Heart right ventricle (tissue), 16 donors: Measurements from ENCODE around the gene IGF1R. TPM values are rescaled to one million over a fixed set of nuclear protein-coding genes. Genes with fewer than 3 reads are reported as not detected.

Source experiments
- ATAC-seq, 8 donors: fragments of 200-7000 bp; cut with Tn5 transposase; one replicate each; pipeline ENCODE4 v1.9.1; 2020; ENCODE audit warnings: mild to moderate bottlenecking in 8 of 8, moderate library complexity in 8 of 8, moderate number of reproducible peaks in 1 of 8
- DNase-seq, 2 donors: peaks; one replicate each; pipeline ENCODE4 v3.0.0-alpha.2; 2020
- H3K27ac ChIP-seq, 10 donors: fragments of 200-600 bp; sonication (generic) in 2 of 10; one replicate each; pipeline versions ENCODE4 v1.5.0 to v1.8.0; 2020 to 2022; ENCODE audit warnings: mild to moderate bottlenecking in 3 of 10
- H3K27me3 ChIP-seq, 7 donors: fragments of 200-600 bp; one replicate each; pipeline ENCODE4 v1.8.0; 2021 to 2022; ENCODE audit warnings: mild to moderate bottlenecking in 2 of 7
- H3K36me3 ChIP-seq, 9 donors: fragments of 200-600 bp; sonication (generic) in 1 of 9; one replicate each; pipeline versions ENCODE4 v1.5.0 to v1.8.0; 2020 to 2022; ENCODE audit warnings: mild to moderate bottlenecking in 2 of 9
- H3K4me1 ChIP-seq, 9 donors: fragments of 200-600 bp; sonication (generic) in 1 of 9; one replicate each; pipeline versions ENCODE4 v1.5.0 to v1.8.0; 2020 to 2022; ENCODE audit warnings: mild to moderate bottlenecking in 4 of 9
- H3K4me3 ChIP-seq, 10 donors: fragments of 200-600 bp; sonication (generic) in 2 of 10; one replicate each; pipeline versions ENCODE4 v1.5.0 to v1.8.0; 2020 to 2022; ENCODE audit warnings: mild to moderate bottlenecking in 7 of 10, moderate library complexity in 2 of 10
- H3K9me3 ChIP-seq, 11 donors: fragments of 200-600 bp in 10 of 11; sonication (generic) in 2 of 11; one replicate each; pipeline versions ENCODE4 v1.5.0 to v1.8.0; 2013 to 2022; ENCODE audit warnings: mild to moderate bottlenecking in 2 of 11, control low read depth in 1 of 11, moderate library complexity in 1 of 11
- WGBS, 2 donors: extraction: QIAGEN DNeasy Blood & Tissue Kit; methylation state at CpG; one replicate each; pipeline ENCODE4 v1.1.7; 2013; ENCODE audit warnings: inconsistent platforms in 1 of 2; 5-methylcytosine and 5-hydroxymethylcytosine counted together
- intact Hi-C, 10 donors: fragments of 100-400 bp; cut with DNase I; formaldehyde crosslinking; loops; one replicate each; pipeline versions ENCODE4 v1.11.1 to v1.14.2; 2022
- polyA plus RNA-seq, 2 donors: library from polyadenylated mRNA; stranded (reverse); fragments of 200-250 nt; gene quantifications; one replicate each; pipeline ENCODE4 v1.2.3, GENCODE V29; 2013
- total RNA-seq, 10 donors: library from RNA; stranded (reverse); fragmentation: NEBNext Ultra II Directional in 3 of 10; extraction: Animal tissue kit (Norgen Biotek cat#: 25700) in 3 of 10; gene quantifications; one replicate each; pipeline versions ENCODE4 v1.2.1 to v1.2.4, GENCODE V29; 2021 to 2023
- TF ChIP-seq, protein P1 (sequence below), 9 donors: fragments of 200-600 bp; sonication (generic) in 2 of 9; IDR thresholded peaks; one replicate each; pipeline versions ENCODE4 v1.5.0 to v1.8.0; 2021 to 2022; ENCODE audit warnings: antibody characterized with exemption in 9 of 9, mild to moderate bottlenecking in 5 of 9, moderate library complexity in 1 of 9
- donor health status: Arrhythmogenic right ventricular cardiomyopathy.
- donor health status: ischemic (EF 13 %, LVEDD 7.1; RV severe dilation, severe dysfunction).
- donor health status: healthy with polysubstance abuse.
- donor health status: DM: no; HTN: yes; CAD: no.
- donor health status: DM: no; HTN: no; CAD: no.
- donor health status: ischemic (EF 25% LVEDD 6.9; RV normal size, moderate dysfunction).
- donor health status: ischemic (EF 25% LVEDD 5.7; RV mildly dilated, moderate dysfunction).
- donor health status: healthy.
- donor health status: DM: yes; HTN: yes; CAD: no.
- donor health status: Ischemic cardiomyopathy.
- donor health status: ischemic (EF 35%, LVEDD 5.7; RV mildly dilated, moderate dysfunction).
- donor health status: nonischemic (EF 11% LVEDD 7.7; RV severe dilation, severe dysfunction).
- donor health status: DM: yes; HTN: yes; CAD: no.
- donor health status: PGD.
- donor health status: ischemic (EF 29% LVEDD 5.4; RV normal size, mild dysfunction).
- donor health status: nonischemic (EF 23%, LVEDD 6.1; RV moderate dilation, normal function).

IGF1R gene
- total and polyA plus RNA-seq, 12 donors = 3.4 to 88.2 (median 45.9) TPM

DNA sequence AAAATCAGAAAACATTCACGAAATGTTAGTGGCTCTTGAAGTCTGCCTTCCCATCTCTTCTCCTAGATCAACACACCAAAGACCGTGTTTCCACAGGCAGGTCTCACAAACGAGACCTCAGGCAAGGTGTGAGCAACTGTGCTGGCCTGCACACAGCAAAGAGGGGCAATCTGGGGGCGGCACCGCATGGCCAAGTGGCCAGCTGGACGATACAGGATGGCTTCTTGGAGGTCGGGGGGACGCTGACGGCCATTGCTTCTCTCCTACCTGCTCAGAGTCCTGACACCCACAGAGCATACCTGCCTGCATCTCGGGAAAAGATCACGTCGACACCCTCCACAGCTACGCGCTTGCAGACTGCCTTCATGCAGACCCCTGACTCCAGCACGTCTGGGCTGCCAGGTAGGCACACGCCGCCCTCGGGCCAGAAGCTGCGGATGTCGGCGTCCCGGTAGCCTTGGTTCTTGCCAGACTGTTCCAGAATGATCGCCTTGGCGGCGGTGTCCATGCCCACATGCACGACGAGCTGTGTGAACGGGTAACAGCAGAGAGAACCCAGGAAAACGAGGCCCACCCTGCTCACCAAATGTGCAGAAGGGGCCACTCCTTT lies 320.9 kb downstream of the IGF1R start:
- H3K9me3 ChIP-seq = no peaks in the 10 kb centered on the region

DNA sequence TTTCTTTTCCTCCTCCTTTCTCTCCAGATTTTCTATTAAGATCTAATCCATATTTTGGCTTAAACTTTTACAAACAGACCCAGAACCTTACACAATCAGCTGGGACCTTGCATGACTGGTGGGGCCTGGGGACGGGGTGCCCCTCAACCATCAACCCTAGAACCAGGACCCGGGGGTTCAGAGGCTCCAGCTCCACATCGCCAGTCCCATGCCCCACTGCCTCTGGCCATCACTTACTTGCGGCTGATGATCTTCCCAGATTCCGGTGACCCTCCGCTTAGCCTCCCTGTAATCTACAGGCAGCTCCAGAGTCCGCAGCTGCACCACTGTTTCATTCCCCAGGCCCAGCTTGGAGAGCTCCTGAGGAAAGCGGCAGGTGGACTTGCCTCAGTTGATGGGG lies 322.5 kb downstream of the IGF1R start:
- Histone ChIP-seq H3K4me1 (peaks cover 0 to 8% (median 0%) of the 10 kb centered on the region in 9 donors), H3K27ac (no peak overlapping the region), H3K9me3 (no peaks in the 10 kb centered on the region), H3K27me3 (no peaks in the 10 kb centered on the region), H3K4me3 (no peak overlapping the region), H3K36me3 (no peaks in the 10 kb centered on the region)
- intact Hi-C loops = no loop called here
- ATAC-seq (no peak), DNase-seq (no peak)
- WGBS, 2 donors = 96 to 97% methylated on average over 8 of the region's 8 CpGs
- TF ChIP-seq, protein P1, sequence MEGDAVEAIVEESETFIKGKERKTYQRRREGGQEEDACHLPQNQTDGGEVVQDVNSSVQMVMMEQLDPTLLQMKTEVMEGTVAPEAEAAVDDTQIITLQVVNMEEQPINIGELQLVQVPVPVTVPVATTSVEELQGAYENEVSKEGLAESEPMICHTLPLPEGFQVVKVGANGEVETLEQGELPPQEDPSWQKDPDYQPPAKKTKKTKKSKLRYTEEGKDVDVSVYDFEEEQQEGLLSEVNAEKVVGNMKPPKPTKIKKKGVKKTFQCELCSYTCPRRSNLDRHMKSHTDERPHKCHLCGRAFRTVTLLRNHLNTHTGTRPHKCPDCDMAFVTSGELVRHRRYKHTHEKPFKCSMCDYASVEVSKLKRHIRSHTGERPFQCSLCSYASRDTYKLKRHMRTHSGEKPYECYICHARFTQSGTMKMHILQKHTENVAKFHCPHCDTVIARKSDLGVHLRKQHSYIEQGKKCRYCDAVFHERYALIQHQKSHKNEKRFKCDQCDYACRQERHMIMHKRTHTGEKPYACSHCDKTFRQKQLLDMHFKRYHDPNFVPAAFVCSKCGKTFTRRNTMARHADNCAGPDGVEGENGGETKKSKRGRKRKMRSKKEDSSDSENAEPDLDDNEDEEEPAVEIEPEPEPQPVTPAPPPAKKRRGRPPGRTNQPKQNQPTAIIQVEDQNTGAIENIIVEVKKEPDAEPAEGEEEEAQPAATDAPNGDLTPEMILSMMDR (IDR thresholded peaks at IDR 0.05) = no peak

More for the DNA sequence above, 320.9 kb downstream of the IGF1R start:
- Histone ChIP-seq H3K27me3 (no peaks in the 10 kb centered on the region), H3K27ac (no peak overlapping the region), H3K36me3 (no peaks in the 10 kb centered on the region), H3K4me1 (peaks cover 0 to 8% (median 0%) of the 10 kb centered on the region in 9 donors), H3K4me3 (no peak overlapping the region)
- DNase-seq (no peak), ATAC-seq (peak in 1 of 8 donors; percentile 26)
- intact Hi-C loops = no loop called here
- WGBS, 2 donors = 93 to 95% methylated on average over 29 of the region's 29 CpGs
- TF ChIP-seq, protein P1 (IDR thresholded peaks at IDR 0.05) = no peak

DNA sequence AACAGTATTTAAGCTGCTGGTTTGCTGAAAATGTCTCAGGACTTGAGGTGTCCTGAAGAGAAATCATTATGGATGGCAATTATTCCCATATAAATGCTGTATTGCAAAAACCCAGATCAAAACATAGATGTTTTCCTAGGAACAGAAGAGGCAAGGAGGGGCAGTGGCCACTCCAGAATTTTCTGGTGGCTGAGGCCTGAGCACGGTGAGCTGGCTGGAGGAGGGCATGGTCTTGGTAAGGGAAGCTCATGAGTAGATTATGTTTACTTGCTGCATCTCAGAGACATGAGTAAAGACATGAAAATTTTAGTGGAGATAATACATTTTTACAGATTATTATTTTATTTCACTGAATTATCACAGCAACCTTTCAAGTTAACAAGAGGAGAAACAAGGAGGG lies 328.2 kb downstream of the IGF1R start:
- ATAC-seq (no peak), DNase-seq (no peak)
- 90 to 92% methylated on average over 1 of the region's 1 CpG for WGBS, 2 donors
- no peaks in the 10 kb centered on the region for H3K36me3 ChIP-seq
- no peaks in the 10 kb centered on the region for H3K27me3 ChIP-seq
- TF ChIP-seq, protein P1 (IDR thresholded peaks at IDR 0.05) = no peak
- H3K9me3 ChIP-seq = peaks cover 0 to 12% (median 0%) of the 10 kb centered on the region in 11 donors
- intact Hi-C loops = no loop called here
- H3K4me3 ChIP-seq = no peak overlapping the region
- H3K4me1 ChIP-seq = peaks cover 0 to 14% (median 0%) of the 10 kb centered on the region in 9 donors
- H3K27ac ChIP-seq = no peak overlapping the region

DNA sequence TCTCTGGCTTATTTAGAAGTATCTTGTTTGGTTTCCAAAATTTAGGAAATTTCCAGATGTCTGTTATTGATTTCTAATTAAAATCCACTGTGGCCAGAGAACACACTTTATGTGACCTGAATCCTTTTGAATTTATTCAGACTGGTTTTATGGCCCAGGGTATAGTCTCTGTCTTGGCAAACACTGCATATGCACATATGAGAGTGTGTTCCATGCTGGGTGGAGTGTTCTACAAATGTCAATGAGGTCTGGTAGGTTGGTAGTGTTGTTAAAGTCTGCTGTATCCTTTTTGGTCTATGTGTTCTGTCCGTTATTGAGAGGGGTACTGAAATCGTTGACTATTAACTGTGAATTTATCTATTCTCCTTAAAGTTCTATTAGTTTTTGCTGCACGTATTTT lies 329.1 kb downstream of the IGF1R start:
- TF ChIP-seq, protein P1 (IDR thresholded peaks at IDR 0.05) = no peak
- DNase-seq (no peak), ATAC-seq (no peak)
- peaks cover 0 to 12% (median 0%) of the 10 kb centered on the region in 11 donors for H3K9me3 ChIP-seq
- 92 to 93% methylated on average over 3 of the region's 3 CpGs for WGBS, 2 donors
- H3K27ac ChIP-seq = no peak overlapping the region
- H3K27me3 ChIP-seq = no peaks in the 10 kb centered on the region
- H3K4me1 ChIP-seq = peaks cover 0 to 14% (median 0%) of the 10 kb centered on the region in 9 donors
- intact Hi-C loops = no loop called here
- no peaks in the 10 kb centered on the region for H3K36me3 ChIP-seq
- H3K4me3 ChIP-seq = no peak overlapping the region
